Fibroblast of skin of right quadriceps (primary cell): ENCODE measurements around the gene CNTN4.
"Not testable (repeated sequence)": the region's sequence is repeated elsewhere in the genome, so short reads cannot be mapped to it uniquely, and the experiment has no call there.

Experiments
- DNase-seq: peaks from one replicate; pipeline ENCODE4 v3.0.0-alpha.2; 2013

CNTN4 gene

GRCh38 chr3:2934541-2934940 lies 835.9 kb downstream of the CNTN4 start:
- DNase-seq: no peak

- no peak for DNase-seq
Measured at GRCh38 chr3:2937055-2937454, 838.4 kb downstream of the CNTN4 start.

GRCh38 chr3:2937592-2937991 lies 838.9 kb downstream of the CNTN4 start:
- DNase-seq: no peak

GRCh38 chr3:2938711-2939110 lies 840.0 kb downstream of the CNTN4 start:
- DNase-seq: no peak

GRCh38 chr3:2940062-2940461 lies 841.4 kb downstream of the CNTN4 start:
- no peak for DNase-seq

GRCh38 chr3:2944628-2945027 lies 846.0 kb downstream of the CNTN4 start:
- no peak for DNase-seq

GRCh38 chr3:2945121-2945520 lies 846.5 kb downstream of the CNTN4 start:
- no peak for DNase-seq

GRCh38 chr3:2947536-2947935 lies 848.9 kb downstream of the CNTN4 start:
- DNase-seq: no peak

- DNase-seq: no peak
Measured at GRCh38 chr3:2948882-2949281, 850.2 kb downstream of the CNTN4 start.

GRCh38 chr3:2950159-2950558 lies 851.5 kb downstream of the CNTN4 start:
- no peak for DNase-seq

- DNase-seq: no peak
Measured at GRCh38 chr3:2957115-2957514, 858.4 kb downstream of the CNTN4 start.

- peak; percentile 4 for DNase-seq
Measured at GRCh38 chr3:2958551-2958950, 859.9 kb downstream of the CNTN4 start.

GRCh38 chr3:2961576-2961975 lies 862.9 kb downstream of the CNTN4 start:
- no peak for DNase-seq

- DNase-seq: no peak
Measured at GRCh38 chr3:2967871-2968270, 869.2 kb downstream of the CNTN4 start.

- DNase-seq: no peak
Measured at GRCh38 chr3:2968475-2968874, 869.8 kb downstream of the CNTN4 start.

- DNase-seq: no peak
Measured at GRCh38 chr3:2976212-2976611, 877.5 kb downstream of the CNTN4 start.

GRCh38 chr3:2976796-2977195 lies 878.1 kb downstream of the CNTN4 start:
- no peak for DNase-seq

- no peak for DNase-seq
Measured at GRCh38 chr3:2978977-2979732, 880.5 kb downstream of the CNTN4 start.

GRCh38 chr3:2984005-2984830 lies 885.6 kb downstream of the CNTN4 start:
- no peak for DNase-seq

- DNase-seq: no peak
Measured at GRCh38 chr3:2984831-2985220, 886.2 kb downstream of the CNTN4 start.

GRCh38 chr3:2985479-2985878 lies 886.8 kb downstream of the CNTN4 start:
- DNase-seq: no peak

GRCh38 chr3:2992534-2992933 lies 893.9 kb downstream of the CNTN4 start:
- DNase-seq: no peak

- not testable (repeated sequence) for DNase-seq
Measured at GRCh38 chr3:2993130-2993529, 894.5 kb downstream of the CNTN4 start.

GRCh38 chr3:2993736-2994135 lies 895.1 kb downstream of the CNTN4 start:
- DNase-seq: no peak
